Hematopoietic multipotent progenitor cell treated with erythropoietin and hydrocortisone succinate and interleukin-3 and kit ligand, for 15 days (in vitro differentiated cells): ENCODE measurements around the gene TOP1.

Experiments
- DNase-seq: peaks from one replicate; pipeline ENCODE4 v3.0.0-alpha.2; 2015; ENCODE audit warnings: low spot score

The TOP1 gene

DNA sequence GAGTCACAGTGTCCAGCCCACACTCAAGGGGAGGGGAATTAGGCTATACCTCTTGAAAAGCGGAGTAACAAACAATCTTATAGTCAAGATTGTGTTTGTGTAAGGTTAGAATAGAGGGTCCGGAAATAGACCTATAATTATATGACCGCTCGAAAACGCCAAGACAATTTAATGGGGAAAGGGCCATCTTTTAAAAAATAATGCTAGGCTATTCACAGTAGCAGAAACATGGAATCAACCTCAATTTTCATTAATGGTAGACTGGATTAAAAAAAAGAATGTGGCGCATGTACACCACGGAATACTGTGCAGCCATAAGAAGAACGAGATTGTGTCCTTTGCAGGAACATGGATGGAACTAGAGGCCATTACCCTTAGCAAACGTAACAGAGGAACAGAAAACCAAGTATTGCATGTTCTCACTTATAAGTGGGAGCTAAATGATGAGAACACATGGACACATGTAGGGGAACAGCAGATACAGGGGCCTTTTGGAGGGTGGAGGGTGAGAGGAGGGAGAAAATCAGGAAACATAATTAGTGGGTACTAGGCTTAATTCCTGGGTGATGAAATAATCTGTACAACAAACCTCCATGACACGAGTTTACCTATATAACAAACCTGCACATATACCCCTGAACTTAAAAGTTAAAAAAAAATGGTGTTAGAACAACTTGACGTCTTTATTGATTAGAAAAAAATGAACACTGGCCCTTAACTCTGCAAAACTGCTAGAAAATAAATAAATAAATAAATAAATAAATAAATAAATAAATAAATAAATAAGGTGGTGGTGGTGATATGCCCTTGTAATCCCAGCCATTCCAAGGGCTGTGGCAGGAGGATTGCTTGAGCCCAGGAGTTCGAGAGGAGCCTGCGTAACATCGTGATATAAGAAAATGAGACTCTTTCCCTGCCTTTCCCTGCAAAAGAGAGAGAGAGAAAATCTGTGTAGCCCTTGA is 30.3 kb downstream of the TOP1 start:
- no peak for DNase-seq

DNA sequence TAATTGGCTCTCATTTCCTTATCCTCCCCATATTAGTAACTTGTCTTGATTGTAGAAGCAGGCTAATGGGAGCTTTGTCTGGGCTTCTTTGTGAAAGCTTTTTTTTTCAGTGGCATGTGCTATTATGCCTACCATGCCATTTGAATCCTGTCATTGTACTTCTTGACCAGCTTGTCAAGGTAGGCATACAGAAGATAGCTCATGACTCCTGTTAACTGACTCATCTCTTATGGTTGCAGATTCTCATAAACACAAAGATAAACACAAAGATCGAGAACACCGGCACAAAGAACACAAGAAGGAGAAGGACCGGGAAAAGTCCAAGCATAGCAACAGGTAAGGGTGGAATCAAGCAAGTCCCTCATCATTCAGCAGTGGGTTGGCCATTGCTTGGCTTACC is 32.5 kb downstream of the TOP1 start:
- DNase-seq, result no peak

DNA sequence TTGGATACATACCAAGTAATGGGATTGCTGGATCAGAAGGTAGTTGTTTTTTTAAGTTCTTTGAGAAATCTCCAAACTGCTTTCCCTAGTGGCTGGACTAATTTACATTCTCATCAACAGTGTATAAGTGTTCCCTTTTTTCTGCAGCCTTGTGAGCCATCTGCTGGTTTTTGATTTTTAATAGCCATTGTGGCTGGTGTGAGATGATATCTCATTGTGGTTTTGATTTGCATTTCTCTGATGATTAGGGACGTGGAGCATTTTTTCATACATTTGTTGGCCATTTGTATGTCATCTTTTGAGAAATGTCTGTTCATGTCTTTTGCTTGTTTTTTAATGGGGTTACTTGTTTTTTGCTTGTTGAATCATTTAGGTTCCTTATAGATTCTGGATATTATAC is 34.8 kb downstream of the TOP1 start:
- no peak for DNase-seq

DNA sequence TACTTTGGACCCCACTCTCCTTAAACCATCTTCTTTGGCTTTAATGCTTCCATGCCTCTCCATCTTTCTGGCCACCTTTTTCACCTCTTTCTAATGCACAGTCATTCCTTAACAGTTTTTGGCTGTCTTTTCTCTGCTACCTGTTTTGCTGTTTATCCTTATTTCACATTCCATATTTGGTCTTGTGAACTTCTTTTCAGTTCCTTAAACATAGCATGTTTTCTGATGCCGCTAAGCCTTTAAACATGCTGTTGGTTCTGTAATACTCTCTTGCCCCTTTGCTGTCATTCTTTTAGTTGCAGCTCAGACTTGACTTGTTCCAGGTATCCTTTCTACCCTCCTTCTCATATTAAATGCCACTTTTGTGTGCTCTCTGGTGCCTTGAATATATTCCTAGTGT is 35.8 kb downstream of the TOP1 start:
- no peak for DNase-seq

DNA sequence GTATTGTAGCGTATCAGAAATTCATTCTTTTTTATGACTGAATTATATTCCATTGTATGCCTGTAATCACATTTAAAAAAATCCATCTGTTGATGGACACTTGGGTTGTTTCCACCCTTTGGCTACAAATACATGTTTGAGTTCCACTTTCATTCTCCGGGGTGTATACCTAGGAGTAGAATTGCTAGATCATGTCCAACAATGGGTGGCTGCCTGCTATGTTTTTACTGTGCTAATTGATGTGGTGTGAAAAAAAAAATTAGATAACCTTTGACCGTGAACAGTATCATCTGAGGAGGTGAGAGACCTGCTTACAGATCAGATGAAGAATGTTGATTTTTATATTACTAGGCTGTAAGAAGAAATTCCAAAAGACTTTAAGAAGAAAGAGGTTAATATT is 37.1 kb downstream of the TOP1 start:
- DNase-seq, result no peak

DNA sequence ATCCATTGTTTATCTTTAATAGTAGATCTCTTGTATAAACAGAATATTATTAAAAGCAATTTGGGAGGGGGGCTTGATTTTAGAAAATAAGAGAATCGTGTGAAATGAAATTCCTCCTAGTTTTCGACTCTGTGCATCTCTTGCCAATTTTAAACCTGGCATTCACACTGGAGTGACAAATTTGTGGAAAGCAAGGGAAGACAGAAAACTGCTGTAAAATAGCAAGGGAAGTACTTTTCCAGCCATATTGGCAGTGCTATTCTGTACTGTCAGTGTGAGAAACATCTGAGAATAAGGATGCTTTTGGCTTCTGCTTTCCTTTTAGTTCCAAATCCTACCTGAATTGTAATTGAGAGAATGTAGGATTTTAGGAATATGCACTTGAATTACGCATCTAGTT is 40.2 kb downstream of the TOP1 start:
- no peak for DNase-seq

DNA sequence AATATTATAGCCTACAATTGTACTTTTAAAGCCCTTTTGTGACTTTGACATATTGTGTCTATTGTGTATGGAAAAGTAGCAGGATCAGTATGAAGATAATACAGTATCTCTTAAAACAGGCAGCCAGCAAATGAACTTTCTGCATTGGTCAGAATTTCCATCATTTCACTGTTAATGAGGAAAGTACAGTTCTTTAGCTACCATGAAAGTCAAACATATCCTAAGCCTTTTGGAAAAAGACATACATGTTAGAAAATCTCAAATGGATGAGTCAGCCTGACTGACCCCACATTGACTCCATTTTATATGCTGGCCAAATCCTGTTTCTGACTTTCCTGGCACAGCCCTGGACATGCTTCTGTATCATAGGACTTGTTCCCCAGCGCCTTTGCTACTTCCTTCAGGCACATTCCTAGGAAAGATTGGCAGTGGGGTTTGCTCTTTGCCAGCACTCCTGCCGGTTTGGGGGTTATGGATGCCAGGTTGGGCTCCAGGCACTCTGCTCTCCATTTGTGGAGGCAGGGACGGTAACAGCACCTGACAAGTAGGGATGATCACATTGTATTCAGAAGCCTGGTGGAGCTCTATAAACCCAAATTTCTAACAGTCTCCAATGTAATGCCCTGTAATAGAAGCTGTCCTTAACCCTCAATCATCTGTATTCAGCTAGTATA is 43.7 kb downstream of the TOP1 start:
- peak; percentile 37 for DNase-seq

DNA sequence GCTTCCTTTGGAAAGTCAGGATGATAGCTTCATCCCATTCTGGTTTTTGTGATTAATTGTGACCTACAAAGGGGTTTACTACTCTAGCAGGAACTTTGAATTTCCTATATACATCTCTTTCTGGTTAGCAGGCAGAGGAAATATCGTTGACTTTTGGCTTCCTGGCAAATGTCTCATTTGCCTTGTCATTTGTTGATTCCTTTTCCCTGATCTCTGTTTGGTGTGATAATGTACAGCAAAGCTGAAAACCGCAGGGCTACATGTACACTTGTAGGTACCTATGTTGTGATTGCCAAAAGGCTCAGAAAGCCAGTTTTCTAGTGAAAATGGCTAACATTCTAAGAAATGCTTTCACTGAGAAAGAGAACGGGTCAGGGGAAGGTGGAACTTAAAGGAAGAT is 44.3 kb downstream of the TOP1 start:
- DNase-seq, result peak; percentile 79

DNA sequence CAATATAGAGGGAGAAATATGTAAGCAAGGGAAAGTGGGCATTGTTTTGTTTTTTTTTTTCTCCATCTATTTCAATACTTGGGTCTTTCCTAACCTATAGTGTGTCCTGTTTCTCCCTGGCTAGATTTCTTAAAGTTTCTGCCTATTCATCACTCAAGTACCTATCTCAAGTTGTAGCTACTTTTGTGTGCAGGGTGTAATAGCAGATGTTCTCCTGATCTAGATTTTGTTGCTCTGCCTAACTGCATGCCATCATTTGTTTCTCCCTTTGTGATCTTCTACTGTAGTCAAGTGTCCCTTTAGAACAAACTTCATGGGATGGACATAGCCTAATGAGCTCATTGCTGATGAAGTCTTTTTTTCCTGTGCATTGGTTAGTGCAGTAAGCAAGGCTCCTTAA is 45.8 kb downstream of the TOP1 start:
- peak; percentile 42 for DNase-seq

DNA sequence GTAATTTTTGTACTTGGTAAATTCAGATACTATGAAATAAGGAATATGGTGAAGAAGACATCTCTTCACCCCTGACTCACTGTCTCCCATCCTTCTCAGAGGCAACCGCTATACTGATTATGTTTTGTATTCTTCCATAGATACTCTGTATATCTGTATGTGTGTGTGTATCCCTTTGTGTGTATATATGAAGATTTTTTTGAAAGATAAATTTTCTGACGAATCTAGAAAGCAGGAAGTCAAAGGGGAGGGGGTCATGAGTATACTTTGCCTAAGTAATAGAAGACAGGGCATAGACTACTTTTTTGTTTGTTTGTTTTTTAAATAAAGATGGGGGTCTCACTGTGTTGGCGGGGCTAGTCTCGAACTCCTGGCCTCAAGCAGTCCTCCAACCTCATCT is 48.2 kb downstream of the TOP1 start:
- no peak for DNase-seq

DNA sequence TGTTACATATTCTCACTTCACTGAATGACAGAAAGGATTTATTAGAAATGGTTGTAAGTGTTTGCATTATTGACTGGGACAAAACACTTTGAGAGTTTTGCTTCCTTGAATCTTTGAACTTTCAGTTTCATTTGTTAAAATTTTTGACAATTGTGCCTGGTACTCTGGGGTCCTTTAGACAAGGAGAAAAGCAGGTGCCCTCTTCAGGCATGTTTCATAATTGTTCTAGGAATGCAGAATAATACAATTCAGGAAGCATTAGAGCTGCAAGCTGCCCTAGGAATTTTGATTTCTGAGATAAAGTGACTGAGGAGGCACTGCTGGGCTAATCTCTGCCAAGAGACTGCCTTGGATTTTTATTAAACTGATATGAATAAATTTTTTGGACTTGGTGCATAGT is 49.7 kb downstream of the TOP1 start:
- no peak for DNase-seq

DNA sequence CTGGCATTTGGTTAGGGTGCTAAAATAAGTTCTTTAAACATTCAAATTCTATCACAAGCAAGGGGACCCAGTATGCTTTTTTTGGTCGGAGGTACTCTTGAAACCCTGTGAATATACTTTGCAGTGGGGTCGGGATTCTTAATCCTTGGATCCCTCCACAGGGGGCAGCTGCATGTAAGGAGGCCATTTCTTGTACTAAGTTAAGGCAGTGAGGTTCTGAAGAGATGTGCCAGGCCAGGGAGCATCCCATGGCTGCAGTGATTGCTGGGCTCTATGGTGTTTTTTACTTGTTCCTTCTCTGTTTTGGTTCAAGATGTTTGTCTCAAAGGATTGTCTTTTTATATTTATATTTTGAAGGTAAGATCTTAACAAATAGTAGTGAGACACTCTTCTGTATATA is 50.4 kb downstream of the TOP1 start:
- DNase-seq, result no peak

DNA sequence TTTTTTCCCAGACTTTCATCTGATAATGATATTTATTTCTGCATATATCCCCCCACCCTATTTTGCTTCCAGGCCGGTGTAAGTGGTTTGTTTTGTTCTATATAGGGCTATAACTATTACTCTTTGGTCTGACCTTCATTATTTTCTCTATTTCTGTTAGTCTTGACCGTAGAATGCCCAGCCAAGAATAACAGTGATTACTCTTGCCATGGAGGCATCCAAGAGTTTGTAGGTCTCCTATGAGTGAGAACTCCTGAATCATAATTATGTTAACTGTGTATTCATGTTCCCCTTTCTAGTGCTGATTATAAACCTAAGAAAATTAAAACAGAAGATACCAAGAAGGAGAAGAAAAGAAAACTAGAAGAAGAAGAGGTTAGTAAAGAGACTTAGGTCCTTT is 52.2 kb downstream of the TOP1 start:
- DNase-seq, result no peak

DNA sequence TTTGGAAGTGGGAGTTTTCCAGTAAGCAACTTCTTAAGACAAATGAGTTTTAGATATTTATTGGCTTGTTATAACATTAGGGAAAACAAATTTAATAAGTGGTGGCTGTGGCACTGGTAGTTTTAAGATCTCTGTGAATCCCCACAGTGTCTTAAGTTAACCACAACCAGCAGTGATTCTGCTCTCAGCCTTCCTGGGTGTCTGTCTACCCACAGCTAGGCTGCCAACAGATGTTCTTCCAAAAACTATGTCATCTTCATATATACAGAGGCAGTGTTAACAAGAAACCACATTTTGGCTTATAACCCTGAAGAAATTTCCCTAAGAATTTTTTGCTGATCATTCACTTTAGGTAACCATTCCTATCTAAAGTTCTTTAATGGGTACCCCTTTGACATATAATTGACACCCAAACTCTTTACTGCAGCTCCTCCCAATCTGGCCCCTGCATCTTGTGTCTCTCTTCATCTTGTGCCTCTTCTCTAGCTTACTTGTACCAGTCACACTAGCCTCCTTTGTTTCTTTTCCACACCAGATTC is 52.7 kb downstream of the TOP1 start:
- no peak for DNase-seq

DNA sequence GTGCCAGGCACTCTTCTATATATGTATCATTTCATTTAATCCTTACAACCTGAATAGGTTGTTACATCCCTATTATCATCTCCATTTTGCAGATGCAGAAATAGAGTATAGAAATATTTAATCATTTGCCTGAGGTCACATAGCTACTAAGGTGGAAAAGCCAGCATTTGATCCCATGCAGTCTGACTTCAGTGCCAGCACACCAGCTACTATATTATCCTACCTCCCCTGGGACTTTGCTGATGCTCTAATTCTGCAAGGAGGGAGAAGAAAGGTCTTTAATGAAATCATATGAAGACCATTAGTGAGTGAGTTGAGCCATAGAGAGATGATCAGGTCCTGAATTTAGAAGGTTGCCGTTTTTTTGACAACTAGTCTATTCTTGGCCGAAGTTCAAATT is 53.7 kb downstream of the TOP1 start:
- DNase-seq, result peak; percentile 35

DNA sequence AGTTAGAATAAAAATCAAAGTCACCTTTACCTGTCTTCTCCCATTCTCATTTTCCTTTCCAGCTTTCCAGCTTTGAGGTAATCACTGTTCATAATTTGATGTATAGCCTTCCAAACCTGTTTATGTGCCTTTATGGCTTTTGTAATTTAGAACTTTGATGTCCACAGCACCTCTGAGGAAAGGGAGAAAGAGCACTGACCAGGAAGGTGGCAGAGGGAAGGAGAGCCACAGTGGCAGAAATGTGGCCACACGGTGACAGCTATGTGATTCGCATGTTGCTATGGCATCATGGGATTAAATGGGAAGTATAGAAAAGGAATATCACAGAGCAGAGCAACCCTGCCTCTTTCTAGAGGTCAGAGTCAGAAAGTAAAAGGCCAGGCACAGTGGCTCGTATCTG is 57.0 kb downstream of the TOP1 start:
- no peak for DNase-seq

DNA sequence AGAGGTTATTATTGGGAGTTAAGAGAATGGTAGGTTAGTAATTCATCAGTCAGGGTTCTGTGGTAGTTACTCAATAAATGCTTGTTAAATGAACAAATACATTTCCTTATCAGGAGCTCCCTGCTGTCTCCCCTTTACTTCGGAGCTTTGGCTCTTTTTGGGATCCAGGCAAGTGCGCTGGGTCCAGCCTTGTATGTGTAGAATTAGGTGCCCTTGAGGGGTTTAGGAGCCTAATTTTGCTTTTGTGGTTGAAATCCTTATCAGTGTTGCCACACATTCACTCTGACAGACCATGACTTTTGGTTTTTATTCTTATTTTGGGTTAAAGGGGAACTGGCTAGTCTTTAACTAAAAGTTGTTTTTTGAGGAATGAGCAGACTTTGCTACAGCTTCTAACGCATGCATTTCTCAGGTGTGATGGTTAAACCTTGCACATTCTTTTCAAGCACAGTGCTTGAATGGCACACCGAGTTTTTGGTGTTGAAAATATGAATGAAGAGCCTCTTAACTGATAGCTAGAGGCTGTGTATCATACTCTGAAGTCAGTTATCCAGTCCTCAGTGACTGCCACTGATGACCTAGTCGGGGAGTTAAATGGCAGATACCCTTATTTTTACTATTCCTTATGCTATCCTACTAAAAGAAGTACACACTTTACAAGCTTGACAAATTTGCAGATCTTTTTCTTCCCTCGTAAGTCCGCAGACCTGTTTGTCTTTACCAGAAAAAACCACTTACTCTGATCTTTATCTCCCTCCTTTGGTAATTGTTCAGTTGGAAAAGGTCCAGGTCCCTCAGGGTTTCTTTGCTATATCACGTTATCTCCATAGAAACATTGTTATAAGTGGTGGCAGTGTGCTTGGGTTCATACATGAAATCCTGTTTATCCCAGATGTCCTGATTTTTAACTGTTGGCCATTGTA is 58.0 kb downstream of the TOP1 start:
- peak; percentile 66 for DNase-seq

DNA sequence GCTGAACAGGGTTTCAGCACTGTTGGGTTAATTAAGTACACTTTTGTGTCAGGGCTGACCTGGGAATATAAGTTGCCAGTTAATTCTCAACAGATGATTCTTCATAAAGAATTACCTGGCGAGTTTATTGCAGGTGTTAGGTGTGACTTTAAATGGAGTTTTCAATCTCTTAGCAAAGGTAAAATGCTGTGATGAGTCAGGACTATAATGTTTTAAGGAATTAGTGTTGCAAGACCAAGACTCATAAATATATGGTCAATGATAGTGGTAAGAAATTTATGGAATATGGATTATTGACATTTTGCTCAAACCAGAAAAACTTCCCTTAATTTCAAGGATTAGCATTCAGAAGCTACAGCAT is 58.7 kb downstream of the TOP1 start:
- no peak for DNase-seq

DNA sequence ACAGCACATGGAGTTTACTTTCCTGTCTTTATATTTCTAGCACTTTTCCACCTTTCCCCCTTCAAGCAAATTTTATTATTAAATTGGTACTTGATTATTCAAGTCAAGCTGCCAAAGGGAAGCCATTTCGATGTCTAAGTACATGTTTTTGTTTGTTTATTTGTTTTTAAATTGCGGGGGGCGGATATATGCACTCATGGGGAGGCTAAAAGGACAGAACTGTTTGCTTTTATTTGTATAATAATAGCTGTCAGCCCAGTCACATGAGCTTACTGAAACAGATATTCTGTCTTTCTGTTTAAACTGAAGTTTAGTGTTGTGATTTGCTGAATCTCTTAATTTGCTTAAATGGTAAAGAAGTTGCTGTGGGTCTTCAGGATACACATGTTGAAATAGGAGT is 59.2 kb downstream of the TOP1 start:
- no peak for DNase-seq

DNA sequence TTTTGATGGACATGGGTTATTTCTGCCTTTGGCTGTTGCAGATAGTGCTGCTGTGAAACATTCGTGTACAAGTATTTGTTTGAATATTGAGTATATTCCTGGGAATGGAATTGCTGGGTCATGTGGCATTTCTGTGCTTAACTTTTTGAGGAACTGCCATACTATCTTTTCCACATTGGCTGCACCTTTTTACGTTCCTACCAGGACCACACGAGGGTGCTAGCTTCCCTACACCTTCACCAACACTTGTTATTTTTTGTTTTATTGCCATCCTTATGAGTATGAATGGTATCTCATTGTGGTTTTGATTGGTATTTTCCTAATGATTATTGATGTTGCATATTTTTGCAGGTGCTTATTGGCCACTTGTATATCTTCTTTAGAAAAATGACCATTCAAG is 60.9 kb downstream of the TOP1 start:
- peak; percentile 33 for DNase-seq

DNA sequence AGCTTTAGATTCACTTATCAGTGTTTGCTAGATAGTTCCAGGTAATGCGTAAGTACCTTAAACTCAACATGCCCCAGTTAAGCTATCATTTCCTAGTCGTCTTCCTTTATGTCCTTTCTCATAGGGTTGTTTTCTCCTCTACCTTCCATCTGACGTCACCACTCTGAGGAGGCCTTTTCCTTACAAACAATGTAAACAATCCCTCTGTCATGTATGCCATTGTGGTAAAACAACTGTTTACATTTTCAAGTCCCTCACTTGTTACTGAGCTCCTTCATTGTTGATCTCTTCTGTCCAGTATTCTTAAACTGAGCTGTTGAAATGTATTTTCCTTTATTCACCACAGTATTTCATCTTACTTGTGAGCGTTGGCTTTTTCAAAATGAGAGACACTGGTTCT is 63.3 kb downstream of the TOP1 start:
- DNase-seq, result no peak

DNA sequence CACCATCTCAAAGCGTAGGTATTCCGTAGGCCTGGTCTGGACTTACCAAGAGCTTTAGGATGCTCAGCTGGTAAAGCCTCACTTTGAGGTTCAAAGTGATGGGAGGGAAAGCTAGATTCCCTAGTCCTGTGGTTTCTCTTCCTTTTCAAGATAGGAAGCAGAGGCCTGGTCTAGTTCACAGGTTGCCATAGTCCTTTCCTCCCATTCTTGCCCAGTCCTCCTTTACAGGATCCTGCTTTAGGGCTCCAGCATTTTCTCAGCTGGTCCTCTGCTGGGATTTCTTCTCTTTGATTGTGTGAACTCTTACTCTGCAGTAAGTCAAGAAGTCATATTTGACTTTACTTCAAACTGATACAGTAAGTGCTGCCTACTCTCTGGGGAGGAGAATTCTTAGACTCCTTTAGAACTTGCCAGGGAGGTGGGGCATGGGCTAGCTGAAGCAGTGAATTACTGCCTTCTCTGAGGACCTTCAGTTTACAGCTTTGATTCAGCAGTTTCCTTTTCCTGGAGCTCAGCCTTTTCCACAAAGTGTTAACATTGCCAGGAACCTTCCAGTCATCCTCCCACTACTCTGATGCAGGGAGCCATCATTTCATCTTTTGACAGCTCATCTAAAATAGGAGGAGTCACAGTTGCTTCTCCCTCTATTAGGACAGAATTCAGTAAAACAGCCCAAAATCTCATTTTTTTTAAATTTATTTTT is 65.9 kb downstream of the TOP1 start:
- DNase-seq, result no peak
